NOMO-1 treated with dmso at 0.1 percent for 144 hours (cell line): ENCODE measurements around the gene TCF19.

Source experiments
- DNase-seq: peaks from one replicate; lab custom pipeline; 2025; ENCODE audit not compliant: unreplicated experiment; lab: John Stamatoyannopoulos, UW

The TCF19 gene

GRCh38 chr6:31128093-31128676, 30.2 kb upstream of the TCF19 start:
- DNase-seq: no peak

DNA sequence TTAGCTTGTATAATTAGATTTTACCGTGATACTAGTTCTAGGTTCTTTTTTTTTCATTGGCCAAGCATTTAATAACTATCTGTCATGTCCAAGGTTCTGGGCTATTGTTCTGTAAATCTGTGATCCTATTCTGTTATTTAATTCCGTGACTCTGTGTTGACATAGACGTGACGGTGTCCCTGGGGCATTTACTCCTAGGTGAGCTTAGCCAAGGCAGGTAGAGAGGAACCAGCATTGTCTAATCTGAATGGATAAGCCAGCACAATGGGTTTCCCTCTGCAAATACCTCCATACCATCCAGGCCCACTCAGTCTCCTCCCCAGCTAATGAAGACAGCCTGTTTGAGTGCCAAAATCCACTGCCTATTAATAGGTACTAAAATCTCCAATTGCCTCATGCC, 29.3 kb upstream of the TCF19 start:
- no peak for DNase-seq

- DNase-seq: no peak
Observed at GRCh38 chr6:31130751-31131150, 27.6 kb upstream of the TCF19 start.

DNA sequence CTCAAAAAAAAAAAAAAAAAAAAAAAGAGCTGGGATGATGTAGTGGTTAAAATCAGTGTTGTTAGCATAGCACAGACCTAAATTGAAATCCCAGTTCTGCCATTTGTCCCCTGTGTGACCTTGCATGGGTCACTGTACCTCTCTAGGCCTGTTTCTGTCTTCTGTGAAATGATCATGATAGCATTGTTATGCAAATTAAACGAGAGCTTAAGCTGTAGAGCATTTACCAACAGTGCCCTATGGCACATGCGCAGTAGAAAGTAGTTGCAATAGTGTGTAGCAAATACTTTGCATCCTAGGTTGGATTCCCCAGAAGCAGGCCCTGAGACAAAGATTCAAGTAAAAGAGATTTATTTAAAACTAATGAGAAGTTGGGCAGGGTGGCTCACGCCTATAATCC, 26.8 kb upstream of the TCF19 start:
- DNase-seq: no peak

GRCh38 chr6:31132806-31133205, 25.6 kb upstream of the TCF19 start:
- DNase-seq: no peak

DNA sequence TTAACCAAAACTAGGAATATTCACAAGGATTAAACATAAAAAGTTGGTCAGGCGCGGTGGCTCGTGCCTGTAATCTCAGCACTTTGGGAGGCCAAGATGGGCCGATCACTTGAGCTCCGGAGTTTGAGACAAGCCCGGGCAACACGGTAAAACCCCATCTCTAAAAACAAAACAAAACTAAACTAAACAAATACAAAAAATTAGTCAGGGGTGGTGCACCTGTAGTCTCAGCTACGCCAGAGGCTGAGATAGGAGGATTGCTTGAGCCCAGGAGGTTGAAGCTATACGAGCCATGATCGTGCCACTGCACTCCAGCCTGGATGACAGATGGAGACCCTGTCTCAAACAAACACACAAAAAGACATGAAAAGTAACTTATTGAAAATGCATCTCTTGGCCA, 22.7 kb upstream of the TCF19 start:
- no peak for DNase-seq

DNA sequence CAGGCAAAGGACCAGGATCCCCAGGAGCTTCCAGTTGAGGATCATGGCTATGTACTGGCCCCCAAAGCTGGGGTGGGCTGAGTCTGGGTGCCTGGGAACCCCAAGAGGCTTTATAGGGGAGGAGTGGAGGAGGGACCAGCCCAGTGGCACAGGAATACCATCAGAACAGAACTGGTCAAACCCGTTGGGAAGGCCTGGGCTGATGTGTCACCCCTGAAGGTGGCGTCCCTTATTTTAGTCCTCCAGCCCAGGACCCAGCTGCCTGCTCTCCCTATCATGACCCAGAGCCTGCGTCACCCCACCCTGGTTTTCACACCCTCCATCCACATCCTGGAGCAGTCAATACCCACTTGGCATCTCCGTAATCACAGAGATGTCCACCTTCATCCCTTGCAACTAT, 19.4 kb upstream of the TCF19 start, which contains the start of gene PSORS1C2:
TSS of gene PSORS1C2 (minus strand) at position 85 of the 400 bp plus-strand sequence. CDS start at position 45, 40 bp downstream.
- no peak for DNase-seq

- no peak for DNase-seq
Observed at GRCh38 chr6:31139599-31139998, 18.8 kb upstream of the TCF19 start.

DNA sequence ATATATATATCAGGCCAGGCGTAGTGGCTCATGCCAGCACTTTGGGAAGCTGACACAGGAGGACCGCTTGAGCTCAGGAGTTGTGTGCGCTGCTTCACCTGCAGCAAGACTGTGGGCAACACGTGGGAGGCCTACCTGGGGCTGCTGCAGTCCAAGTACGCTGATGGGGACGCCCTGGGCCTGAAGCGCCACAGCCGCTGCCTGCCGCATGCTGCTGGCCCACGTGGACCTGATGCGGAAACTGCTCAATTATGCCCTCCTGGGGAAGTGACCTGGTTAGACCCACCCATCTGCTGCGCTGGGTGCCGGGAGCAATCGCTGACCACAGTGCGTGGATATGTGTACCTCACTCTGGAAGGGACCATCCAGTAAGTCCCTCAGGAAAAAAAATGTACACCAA, 17.7 kb upstream of the TCF19 start:
- DNase-seq: no peak

GRCh38 chr6:31142361-31142761, 16.0 kb upstream of the TCF19 start:
- DNase-seq: no peak

- no peak for DNase-seq
Observed at GRCh38 chr6:31143148-31143547, 15.2 kb upstream of the TCF19 start.

DNA sequence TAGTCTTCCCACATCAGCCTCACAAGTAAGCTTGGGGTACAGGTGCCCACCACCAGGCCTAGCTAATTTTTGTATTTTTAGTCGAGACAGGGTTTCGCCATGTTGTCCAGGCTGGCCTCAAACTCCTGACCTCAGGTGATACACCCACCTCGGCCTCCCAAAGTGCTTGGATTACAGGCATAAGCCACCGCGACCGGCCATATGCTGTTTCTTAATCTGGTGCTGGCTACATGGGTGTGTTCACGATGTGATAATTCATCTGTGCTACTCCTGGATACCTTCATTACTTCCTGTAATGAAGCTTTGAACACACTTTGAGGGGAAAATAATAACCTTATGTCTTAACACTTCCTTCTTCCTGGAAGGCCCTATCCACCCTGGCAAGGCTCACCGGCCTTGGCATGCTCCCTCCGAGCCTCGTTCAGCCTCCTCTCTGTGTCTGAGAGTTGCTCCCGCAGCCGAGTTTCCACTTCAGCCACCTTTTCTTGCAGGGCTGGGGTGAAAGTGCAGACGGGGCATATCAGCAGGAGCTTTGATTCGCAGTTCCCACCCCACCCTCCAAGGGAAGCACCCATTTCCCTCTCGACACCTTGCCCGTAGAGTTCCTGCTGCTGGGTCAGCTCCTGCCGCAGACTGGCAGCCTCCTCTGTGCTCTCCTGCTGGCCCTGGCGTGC, 14.0 kb upstream of the TCF19 start:
- DNase-seq: no peak

DNA sequence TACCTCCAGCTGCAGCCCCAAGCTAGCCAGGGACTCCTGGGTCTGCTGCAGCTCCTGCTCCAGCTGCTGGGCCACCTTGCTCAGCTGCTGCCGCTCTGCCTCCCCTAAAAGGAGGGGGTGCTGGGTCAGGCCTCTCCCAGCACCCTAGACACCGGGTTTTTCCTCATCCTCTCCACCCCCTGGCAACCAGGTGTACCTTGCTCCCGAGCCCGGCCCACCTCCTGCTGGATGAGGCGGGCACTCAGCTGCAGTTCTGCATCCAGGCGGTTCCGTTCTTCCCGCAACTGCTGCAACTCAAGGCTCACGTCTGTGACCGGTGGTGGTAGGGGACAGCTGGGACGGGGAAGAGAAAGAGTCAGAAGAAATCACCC, 13.4 kb upstream of the TCF19 start:
- no peak for DNase-seq

DNA sequence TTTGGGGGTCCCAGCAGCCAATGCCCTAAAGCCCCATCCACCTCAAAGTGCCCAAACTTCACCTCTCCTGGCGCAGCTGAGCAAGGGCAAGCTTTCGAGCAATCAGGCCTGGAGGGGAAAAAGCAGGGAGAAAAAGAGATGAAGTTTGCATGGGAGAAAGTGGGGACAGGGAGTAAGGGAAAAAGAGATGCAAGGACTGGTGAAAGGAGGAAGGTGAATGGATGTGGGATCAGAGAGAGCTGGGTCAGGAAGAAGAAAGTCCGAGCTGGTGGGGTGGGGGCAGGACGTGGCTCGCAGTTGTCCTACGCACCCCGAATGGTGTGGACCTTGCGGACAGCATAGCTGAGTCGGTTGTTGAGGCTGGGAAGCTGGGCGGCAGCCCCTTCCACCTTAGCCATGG, 13.0 kb upstream of the TCF19 start:
- DNase-seq: no peak

DNA sequence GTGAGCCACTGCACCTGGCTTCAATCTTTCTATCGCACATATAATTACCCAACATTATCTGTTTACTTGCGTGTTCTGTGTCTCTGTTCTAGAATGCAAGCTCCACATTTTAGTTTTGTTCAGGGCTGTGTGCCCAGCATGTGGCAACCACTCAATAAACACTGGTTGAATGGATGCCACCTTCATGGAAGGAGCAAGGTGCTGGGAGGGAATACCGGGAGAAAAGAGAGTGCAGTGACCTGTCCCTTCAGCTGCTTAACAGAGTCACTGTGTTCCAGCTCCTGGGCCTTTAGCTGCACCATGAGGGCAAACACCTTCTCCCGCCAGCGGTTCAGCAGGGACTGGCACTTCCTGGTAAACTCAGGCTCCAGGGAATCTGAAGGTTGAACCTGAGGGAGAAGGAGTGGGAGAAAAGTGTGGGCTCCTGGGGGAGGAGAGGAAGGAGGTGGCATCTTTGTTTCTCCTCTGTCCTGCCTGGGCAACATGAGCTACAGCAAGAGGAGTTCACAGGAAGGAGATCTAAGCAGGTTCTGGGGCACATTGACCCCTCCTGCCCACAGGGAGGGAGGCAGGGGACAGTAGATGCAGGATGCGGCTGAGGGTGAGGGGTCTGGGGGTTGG, 8.5 kb upstream of the TCF19 start:
- no peak for DNase-seq

DNA sequence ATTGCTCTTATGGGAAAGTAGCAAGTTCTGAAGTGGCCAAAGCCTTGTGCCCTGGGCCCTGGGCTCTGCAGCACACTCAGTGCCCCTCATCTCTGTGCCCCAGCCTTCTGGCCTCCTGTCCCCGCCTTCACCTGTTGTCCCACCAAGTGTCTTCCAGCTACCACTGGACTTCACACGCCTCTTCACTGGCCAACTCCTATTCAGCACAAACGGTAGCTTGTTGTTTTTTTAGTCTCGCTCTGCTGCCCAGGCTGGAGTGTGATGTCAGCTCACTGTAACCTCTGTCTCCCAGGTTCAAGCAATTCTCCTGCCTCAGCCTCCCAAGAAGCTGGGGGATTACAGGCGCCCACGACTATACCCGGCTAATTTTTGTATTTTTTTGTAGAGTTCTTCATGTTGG, 5.6 kb upstream of the TCF19 start:
- no peak for DNase-seq

DNA sequence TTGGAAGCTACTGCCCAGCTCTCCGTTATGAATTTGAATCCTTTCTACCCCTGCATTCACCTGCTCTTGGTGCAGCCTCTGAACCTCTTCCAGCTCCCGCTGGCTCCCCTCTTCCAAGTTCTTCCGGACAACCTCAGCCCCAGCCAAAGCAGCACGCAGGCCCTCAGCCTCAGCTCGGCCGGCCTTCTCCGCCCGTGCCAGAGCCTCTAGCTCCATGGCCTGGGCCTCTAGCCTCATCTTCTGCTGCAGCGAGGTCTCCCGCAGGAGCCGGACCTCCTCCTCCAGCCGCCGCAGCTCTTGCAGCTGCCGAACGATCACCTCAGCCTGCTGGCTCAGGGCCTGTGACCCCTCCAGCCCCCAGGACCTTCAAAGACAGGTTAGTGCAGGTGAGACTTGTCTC, 4.0 kb upstream of the TCF19 start:
- DNase-seq: no peak

DNA sequence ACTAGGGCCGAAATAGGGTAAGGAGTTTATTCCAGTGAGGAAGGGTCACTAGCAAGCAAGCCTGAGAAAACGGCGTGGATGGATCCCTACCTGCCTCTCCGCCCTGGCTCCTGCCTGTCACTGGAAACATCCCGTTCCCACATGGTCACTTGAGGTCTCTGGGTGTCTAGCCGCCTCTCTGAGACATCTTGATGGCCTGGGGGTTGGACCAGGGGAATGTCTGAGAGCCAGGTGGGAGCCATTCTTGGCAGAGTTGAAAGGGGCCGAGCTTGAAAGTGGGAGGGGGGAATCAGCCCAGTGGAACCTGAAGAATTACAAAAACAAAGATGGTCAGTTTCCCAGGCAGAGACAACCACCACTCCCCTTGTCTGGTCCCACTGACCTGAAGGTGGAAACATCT, 1.7 kb upstream of the TCF19 start:
- DNase-seq: no peak

DNA sequence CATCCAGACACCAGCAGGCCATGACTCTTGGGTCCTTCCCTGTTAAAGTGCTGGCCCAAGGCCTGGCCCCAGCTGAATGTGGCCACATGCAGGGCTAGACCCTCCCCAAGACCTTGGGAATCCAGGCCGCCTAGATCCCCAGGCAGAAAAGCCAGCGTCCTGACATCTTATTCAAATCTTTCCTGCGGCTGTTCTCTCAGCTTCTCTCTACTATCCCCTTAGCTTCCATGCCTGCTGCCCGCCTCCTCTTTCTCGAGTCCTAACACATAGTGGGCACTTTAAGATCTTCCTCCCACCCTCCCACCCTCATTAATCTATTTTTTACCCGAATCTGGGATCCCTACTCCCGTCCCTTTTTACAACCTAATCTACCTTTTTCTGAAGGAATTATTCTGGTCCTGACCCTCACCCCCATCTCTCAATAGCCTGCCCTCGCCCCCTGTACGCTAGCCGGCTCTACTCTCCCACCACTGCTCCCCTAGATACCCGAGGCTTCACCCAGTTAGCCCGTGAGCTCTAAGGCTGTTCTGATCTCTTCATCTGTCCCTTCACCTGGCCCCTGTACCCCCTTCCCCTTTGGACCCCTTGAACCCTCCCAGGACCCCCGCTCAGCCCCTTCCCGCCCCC, 763 bp upstream of the TCF19 start, which contains the start of gene CCHCR1:
TSS of gene CCHCR1 (minus strand) at position 290 of the 627 bp plus-strand sequence. CDS start at position 88, 202 bp downstream.
- no peak for DNase-seq

DNA sequence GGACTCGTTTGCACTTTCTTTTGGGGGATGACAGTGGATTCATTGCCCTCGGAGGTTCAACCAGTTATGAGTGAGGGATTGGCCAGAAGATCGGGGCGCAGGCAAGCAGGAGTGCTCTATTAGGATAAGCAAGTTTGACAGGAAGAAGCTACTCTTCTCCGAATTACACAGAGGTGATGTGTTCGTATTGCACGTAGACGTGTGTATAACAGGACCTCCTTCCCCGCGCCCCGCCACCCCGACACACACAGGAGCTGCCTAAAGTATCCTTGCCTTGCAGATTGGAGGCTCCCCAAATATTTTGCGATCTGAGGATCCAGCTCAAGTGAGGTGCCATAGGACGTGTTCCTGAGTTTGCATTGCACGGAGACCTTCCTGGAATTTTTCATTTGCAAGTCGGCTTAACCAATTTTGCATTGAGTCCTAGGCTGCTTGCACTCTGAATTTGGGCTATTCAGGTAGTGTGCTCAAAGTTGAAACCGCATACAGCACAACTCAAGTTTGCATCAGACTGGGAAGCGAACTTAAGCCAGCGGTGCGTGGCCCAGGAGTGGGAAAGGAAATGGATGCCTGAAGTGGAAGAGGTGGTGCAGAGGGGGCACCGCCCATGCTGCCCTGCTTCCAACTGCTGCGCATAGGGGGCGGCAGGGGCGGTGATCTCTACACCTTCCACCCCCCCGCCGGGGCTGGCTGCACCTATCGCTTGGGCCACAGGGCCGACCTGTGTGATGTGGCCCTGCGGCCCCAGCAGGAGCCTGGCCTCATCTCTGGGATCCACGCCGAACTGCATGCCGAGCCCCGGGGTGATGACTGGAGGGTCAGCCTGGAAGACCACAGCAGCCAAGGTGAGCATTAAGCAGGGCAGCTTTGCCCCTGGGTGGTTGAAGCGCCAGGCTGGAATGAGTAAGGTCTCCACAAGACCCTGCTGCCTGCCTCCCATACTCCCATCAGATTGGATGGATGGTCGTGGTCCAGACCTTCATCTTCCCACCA, 770 bp downstream of the TCF19 start:
- no peak for DNase-seq
